HG02885 (cell line): ENCODE data around the gene C9orf57.
"Not testable (repeated sequence)": the region's sequence is repeated elsewhere in the genome, so short reads cannot be mapped to it uniquely, and the experiment has no call there.

ENCODE experiments used
- ATAC-seq: cut with Tn5 transposase; IDR thresholded peaks from one replicate; pipeline ENCODE4 v1.9.1; 2021; ENCODE audit warnings: mild to moderate bottlenecking; ENCODE audit not compliant: unreplicated experiment, poor library complexity

The C9orf57 gene, protein sequence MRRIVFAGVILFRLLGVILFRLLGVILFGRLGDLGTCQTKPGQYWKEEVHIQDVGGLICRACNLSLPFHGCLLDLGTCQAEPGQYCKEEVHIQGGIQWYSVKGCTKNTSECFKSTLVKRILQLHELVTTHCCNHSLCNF

DNA sequence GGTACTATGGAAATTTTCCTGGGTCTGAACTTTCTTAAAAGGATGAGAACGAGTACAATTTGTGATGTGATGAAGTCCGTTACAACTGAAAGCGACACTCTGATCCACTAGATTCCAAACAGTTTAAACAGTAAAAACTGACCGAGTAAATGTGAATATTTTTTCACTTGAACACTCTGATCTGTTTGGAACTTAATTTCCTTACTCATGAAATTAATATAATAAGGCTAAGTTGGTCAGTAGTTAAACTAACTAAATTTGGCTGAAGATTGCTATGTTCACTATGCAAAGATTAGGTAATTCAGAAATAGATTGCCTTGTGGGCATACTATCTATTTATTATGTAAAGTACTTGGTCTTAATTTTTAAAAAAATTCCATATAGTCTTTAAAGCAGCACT lies at the start of gene C9orf57:
Gene C9orf57 (minus strand): TSS at position 101 of the 400 bp plus-strand sequence. CDS start 1,282 bp downstream, outside the sequence.
- no peak for ATAC-seq

DNA sequence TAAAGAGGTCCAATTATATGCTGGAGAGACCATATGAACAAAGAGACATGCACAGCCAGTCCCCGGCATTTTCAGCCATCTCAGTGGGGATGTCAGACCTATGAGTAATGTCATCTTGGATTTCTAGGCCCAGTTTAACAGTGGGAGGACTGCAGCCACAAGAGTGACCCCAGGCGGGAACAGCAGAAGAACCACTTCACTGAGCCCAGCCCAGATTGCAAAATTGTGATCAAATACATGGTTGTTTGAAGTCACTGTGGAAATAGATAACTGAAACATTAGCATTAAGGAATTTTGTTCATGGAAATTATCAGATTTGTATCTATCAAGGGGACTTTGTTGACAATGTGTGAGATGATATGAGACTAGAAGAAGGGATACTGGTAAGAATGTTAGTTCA lies 42.1 kb upstream of the C9orf57 start:
- no peak for ATAC-seq

DNA sequence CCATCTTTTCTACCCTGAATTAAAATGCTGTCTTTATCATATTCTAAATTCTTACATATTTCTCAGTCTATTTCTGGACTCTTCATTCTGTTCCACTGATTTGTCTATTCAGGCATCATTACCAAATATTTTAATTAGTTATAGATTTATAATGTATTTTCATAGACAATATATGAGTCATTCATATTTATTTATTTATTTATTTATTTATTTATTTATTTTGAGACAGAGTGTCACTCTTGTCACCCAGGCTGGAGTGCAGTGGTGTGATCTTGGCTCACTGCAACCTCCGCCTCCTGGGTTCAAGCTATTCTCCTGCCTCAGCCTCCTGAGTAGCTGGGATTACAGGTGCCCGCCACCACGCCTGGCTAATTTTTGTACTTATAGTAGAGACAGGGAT lies 35.1 kb upstream of the C9orf57 start:
- not testable (repeated sequence) for ATAC-seq

DNA sequence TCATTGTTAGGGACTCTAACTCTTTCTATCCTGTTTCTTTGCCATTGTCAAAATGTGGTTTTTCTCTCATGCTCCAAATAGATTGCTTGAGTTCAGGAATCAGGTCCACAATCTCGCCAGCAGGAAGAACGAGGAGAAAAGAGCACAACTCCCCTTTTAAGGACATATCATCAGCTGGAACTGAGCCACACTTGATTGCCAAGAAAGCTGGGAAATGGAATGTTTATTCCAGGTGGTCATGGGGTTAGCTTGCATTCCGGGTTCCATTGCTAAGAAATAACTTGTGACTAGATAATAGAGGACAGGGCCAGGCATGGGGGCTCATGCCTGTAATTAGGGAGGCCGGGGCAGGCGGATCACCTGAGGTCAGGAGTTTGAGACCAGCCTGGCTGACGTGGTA lies 32.4 kb upstream of the C9orf57 start:
- no peak for ATAC-seq

DNA sequence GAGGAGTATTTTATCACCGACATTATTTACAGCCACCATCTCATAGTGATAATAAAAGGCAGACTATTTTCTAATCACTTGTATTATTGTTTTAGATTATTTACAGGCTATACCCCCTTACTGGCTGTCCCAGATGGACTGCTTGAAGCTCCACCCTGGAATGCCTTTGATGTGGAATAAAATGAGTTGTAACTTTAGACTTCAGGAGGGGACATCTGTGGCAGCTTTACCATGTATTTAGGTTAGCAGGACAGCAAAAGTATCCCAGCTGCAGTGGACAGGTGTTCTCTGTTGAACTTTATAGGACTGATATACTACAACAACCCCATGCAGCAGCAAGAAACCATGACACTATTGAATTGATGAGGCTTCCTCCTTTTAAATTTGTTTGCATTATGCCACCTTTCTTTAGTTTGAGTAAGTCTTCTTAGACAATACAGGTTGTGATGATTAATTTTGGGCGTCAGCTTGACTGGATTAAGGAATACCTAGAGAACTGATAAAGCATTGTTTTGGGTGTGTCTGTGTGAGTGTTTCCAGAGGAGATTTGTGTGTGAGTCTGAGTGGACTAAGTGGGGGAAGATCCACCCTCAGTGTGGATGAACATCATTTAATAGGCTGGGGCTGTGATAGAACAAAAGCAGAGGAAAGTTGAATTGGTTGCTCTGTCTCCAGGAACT lies 29.2 kb upstream of the C9orf57 start:
- no peak for ATAC-seq

DNA sequence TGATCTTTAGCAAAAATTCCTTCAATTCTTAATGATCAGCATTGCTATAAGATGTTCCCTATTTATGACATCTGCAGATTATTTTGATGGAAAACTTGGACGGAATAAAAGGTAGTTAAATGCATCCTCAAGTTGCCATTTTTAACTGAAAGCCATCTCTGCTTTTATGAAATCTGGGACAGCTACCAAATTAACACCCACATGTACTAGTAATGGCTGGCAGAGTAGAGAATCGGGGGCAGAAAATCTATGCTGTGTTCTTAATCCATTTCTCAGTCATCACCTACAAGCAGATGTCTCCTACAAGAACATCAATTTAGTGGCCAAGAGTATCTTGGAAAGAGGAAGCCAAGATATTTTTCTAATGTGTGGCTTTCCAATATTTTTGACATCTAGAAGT lies 22.1 kb upstream of the C9orf57 start:
- no peak for ATAC-seq

DNA sequence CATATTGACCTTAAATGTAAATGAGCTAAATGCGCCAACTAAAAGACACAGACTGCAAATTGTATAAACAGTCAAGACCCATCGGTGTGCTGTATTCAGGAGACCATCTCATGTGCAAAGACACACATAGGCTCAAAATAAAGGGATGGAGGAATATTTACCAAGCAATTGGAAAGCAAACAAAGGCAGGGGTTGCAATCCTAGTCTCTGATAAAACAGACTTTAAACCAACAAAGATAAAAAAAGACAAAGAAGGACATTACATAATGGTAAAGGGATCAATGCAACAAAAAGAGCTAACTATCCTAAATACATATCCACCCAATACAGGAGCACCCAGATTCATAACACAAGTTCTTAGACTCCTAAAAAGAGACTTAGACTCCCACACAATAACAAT lies 14.3 kb upstream of the C9orf57 start:
- ATAC-seq: not testable (repeated sequence)

DNA sequence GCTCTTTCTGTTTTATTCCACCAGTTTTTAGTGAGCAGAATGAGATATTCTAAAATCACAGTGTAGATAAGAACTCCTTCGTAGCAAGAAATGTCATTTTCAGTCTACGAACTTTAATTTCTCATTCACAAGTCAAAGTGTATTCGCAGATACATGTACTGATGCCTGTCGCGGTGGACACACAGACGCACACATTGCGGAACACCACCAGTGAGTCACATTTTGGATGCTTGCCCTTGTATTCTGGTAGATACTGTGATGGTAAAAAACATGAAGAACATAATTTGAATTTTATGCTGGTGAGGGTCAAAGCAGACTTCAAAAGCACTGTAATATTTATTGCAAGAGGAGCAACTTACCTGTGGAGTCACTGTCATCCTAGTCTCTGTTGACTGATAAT lies 4.7 kb upstream of the C9orf57 start:
- ATAC-seq: no peak

DNA sequence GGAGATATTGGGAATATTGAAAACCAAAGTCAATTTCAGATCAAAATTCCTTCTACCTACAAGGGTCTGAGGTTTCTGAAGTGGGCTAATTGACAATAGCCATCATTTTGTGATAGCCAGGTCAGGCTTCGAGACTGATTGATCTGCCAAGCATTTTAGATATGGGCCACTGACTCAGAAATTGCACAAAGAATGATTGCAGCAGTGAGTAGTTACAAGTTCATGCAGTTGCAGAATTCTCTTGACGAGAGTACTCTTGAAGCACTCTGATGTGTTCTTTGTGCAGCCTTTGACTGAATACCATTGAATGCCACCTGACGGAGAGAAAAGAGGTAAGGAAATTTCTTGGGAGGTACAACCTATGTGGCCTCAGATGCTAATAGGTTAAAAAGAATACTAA lies 8.3 kb downstream of the C9orf57 start:
- no peak for ATAC-seq

DNA sequence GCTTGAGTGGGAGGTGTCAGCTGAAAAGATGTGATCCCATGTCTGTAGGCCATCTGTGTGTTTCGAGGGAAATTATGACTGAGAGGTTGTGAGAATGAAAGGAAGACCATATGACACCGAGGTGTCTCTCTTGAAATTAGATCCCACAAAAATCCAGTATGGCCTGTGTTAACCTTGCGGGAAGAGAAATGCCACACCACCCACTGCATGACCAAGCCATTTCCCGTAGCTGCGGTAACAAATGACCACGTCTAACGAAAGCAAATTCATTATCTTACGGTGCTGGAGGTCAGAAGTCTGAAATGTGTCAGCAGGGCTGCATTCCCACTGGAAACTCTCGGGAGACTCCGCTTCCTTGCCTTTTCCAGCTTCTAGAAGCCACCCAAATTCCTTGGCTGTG lies 11.6 kb downstream of the C9orf57 start:
- no peak for ATAC-seq

DNA sequence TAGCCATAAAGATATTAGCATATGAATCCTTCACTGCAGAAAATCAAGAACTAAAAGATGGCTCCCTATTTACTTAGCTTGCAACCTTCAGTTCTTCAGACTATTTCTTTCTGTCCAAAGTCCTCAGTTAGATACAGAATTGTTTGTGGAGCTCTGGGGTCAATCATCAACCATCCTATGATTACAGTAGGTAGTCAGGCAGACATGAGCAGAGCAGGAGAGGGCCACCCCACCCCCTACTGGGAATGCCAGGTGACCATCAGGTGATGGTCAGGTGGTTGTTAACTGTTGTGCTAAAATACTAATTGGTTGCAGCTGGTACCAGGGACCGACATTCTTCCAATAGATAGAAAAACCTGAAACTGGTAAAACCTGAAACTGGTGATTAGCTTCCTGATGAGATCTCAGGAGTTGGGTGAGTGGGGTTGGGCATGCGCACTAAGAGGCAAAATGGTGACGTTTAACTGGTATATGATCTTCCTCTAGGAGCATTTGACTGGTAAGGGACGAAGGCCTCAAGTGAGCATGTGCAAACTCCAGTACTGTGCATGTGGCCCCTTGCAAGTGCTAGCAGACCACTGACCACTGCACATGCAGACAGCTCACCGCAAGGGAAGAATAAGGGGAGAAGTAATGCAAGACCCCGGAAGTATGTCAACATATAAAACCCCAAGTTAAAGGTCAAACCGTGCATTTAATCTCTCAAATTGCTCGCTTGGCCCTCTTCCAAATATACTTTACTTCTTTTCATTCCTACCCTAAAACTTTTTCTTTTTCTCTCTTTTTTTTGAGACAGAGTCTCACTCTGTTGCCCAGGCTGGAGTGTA lies 13.6 kb downstream of the C9orf57 start:
- ATAC-seq: no peak

DNA sequence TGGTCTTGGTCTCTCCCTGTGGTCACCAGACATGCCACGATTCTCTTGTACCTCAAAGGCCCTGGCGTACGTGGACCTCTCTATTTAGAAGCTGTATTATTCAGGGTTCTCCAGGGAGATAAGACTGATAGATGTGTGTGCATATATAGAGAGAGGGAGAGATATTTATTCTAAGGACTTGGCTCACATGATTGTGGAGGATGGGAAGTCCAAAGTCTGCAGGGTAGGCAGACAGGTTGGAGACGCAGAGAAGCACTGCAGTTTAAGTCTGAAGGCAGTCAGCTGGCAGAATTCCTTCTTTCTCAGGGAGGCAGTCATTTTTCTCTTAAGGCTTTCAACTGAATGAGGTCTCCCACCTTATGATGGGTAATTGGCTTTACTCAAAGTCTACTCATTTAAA lies 16.3 kb downstream of the C9orf57 start:
- ATAC-seq: no peak

DNA sequence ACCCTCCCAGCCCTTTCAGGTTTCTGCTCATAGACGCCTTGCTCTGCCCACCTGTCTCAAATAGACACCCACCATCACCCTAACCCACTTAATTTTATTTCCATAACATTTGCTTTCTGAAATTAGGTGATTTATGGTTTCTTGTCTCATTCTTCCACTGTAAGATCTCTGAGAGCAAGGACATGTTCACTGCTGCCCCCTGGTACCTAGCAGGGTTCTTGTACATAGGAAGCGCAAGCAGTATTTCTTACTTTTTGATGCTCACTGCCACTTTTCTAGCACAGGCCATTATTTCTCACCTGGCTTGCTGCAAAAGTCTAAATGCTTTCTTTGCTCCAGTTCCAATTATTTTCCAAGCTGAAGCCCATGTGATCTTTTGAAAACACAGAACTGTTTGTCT lies 16.8 kb downstream of the C9orf57 start:
- ATAC-seq: no peak

DNA sequence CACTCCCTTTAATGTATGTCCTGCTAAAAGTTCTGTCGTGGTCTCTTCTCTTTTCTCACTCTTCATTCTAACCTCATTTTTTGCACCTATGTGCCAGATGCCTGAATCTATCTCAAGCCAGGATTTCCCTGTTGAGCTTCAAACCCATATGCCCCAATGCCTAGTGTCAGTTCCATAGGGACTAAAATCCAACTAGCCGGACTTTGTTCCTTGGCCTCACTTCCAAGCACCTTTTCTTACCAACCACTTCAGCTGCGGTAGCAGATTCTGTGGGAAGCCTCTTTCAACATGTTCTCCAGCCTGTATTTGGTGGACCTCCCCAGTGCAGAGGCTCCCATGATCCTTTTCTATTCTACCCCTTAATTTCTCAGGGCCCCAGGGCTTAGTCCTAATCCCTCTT lies 17.5 kb downstream of the C9orf57 start:
- no peak for ATAC-seq

DNA sequence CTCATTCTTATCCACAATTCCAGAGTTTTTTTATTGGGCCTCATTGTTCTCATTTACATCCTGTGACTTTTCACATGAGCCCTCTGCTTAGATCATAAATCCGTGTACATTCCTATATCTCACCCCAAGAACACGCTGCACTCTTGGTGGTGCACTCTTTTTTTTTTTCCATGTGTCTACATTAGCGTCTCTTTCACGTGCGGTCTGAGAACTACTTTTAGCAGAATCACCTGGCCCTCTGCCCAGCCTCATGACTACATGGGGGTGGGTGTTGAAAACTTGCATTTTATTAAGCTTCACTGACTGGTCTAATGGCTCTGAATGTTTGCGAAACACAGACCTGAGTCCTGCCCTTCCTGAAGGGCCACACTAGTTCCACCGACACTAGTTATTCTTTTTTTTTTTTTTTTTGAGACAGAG lies 18.6 kb downstream of the C9orf57 start:
- no peak for ATAC-seq

DNA sequence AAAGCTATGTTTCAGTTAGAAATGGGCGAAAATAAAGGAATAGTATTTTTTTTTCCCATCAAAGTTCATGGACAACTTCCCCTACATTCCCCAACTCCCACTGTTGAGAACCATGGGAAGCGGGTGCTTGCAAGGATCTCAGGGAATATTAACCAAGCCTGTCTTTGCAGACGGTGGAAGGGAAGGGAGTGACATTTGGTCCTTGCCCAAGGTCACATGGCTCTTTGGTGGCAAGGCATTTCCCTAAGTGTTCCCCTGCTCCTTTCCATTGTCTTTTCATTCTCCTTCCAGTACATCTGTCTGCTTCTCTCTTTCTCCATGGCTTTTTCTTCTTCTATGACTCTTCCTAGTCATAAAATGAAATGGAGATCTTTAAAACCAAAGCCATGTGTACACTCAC lies 19.0 kb downstream of the C9orf57 start:
- no peak for ATAC-seq

DNA sequence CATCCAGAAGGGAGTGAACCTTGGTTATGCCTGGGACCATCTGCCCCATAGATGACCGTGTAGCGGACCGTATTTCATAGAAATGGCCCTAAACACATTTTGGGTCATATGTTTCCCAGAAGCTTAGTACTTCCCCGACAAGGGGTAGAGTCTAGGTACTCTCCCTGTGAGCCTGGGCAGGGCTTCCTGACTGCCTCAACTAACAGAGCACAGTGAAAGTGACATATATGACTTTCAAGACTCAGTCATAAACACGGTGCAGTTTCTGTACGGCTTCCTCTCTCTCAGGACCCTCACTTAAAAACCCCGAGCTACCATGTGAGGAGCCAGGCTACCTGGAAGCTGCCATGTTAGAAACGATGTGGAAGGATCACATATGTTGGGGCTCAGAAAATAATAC lies 20.9 kb downstream of the C9orf57 start:
- peak; percentile 39 for ATAC-seq

DNA sequence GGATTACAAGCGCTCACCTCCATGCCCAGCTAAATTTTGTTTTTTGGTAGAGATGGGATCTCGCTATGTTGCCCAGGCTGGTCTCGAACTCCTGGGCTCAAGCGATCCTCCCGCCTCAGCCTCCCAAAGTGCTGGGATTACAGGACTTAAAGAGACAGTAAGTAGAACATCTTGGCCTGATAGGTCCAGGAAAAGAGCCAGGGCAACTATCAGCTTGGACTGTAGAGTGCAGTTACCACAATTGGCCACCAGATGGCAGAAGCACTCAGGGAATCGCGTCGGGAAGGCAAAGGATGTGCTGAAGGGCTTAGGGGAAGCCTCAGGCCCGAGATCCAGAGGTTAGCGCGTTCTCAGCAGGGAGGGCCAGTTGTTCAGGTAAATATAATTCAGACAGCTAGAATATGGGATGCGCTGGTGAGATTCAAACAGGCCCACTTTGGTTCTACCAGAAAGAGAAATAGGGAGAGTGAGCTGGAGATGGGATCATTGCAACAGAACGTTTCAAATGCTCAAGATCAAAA lies 21.5 kb downstream of the C9orf57 start:
- ATAC-seq: peak; percentile 86

DNA sequence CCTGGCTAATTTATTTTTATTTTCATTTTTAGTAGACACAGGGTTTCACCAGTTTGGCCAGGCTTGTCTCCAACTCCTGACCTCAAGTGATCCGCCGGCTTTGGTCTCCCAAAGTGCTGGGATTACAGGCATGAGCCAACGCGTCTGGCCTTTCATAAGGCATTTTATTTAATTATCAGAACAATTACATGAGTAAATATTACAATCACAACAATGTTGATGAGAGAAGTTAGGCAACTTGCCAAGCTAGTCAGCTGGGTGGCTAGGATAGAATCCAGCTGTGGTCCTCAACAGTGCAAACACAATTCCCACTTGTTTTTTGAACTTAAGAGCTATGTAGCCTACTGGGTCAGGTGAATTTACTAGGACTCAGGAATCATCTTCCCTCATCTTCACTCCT lies 22.0 kb downstream of the C9orf57 start:
- no peak for ATAC-seq

DNA sequence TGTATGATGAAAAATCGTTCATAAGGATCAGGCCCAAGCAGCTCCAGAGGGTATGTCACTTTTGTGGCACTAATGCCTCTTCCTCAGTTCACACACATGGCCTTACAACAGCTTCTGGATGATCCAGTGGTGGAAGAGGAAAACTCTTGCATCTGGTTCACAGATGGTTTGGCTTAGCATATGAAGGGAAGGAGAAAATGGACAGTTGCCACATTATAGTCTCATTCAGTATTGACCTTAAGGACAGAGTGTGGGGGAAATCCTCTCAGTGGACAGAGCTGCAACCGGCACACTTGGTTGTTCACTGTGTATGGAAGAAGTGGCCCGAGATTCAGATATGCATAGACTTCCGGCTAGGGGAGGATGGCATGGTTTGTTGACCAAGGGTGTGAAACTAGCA lies 22.8 kb downstream of the C9orf57 start:
- ATAC-seq: no peak

DNA sequence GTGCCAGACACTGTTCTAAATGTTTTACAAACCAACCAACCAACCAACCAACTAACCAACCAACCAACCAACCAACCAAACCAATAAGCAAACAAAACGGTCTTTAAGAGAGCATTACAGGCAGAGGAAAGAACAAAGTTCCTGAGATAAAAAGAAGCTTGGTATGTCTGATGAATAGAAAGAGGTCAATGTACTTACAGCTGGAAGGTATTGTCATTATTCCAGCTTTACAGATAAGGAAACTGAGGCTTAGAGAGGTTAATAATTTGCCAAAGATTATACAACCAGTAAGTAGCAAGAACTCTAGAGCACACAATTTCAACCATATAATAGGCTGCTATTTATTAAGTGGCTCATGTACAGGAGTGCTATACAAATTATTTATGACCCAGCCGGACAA lies 29.6 kb downstream of the C9orf57 start:
- ATAC-seq: no peak
